Loucy (cell line): ENCODE results near the gene C22orf15.

Source experiments
- H2AFZ ChIP-seq: fragments of 200-600 bp; sonication (generic); 2 replicates; pipeline ENCODE4 v1.6.0; 2016; ENCODE audit warnings: antibody characterized with exemption, mild to moderate bottlenecking, low read length, moderate library complexity
- H3F3A ChIP-seq: fragments of 200-600 bp; 2 replicates; pipeline ENCODE4 v1.6.0; 2016; ENCODE audit warnings: antibody characterized with exemption, low read depth, mild to moderate bottlenecking
- H3K27me3 ChIP-seq: fragments of 200-600 bp; sonication (generic); 2 replicates; pipeline ENCODE4 v1.6.1; 2014; ENCODE audit warnings: low read length, mild to moderate bottlenecking; ENCODE audit not compliant: insufficient read depth, poor library complexity, severe bottlenecking
- H3K36me3 ChIP-seq: fragments of 200-600 bp; sonication (generic); 2 replicates; pipeline ENCODE4 v1.6.1; 2016; ENCODE audit warnings: low read length; ENCODE audit not compliant: insufficient read depth
- H3K4me1 ChIP-seq: fragments of 200-600 bp; sonication (generic); 2 replicates; pipeline ENCODE4 v1.5.1; 2014; ENCODE audit warnings: low read length, mild to moderate bottlenecking; ENCODE audit not compliant: insufficient read depth, poor library complexity, severe bottlenecking
- H3K4me2 ChIP-seq: fragments of 200-600 bp; sonication (generic); 2 replicates; pipeline ENCODE4 v1.6.0; 2014; ENCODE audit warnings: antibody characterized with exemption, low read length, low read depth, mild to moderate bottlenecking; ENCODE audit not compliant: poor library complexity, severe bottlenecking
- H3K4me3 ChIP-seq: fragments of 200-600 bp; sonication (generic); 2 replicates; pipeline ENCODE4 v1.5.1; 2014; ENCODE audit warnings: low read length, mild to moderate bottlenecking, mixed read lengths; ENCODE audit not compliant: poor library complexity, severe bottlenecking
- H3K79me2 ChIP-seq: fragments of 200-600 bp; sonication (generic); 2 replicates; pipeline ENCODE4 v1.6.1; 2014; ENCODE audit warnings: low read length; ENCODE audit not compliant: insufficient read depth
- H3K9ac ChIP-seq: fragments of 200-600 bp; sonication (generic); 2 replicates; pipeline ENCODE4 v1.6.0; 2014; ENCODE audit warnings: mild to moderate bottlenecking, low read depth, low read length, moderate library complexity; ENCODE audit not compliant: poor library complexity, severe bottlenecking
- H3K9me2 ChIP-seq: fragments of 200-600 bp; sonication (generic); replicated peaks from 2 replicates; pipeline ENCODE4 v1.6.1; 2016; ENCODE audit warnings: low read depth, low read length, mixed read lengths
- H3K9me3 ChIP-seq: fragments of 200-600 bp; sonication (generic); 2 replicates; pipeline ENCODE4 v1.6.1; 2014; ENCODE audit warnings: mild to moderate bottlenecking, antibody characterized with exemption, low read length, low read depth; ENCODE audit not compliant: insufficient read depth
- H4K20me1 ChIP-seq: fragments of 200-600 bp; sonication (generic); 2 replicates; pipeline ENCODE4 v1.6.0; 2014; ENCODE audit warnings: antibody characterized with exemption, low read length, mild to moderate bottlenecking; ENCODE audit not compliant: insufficient read depth, poor library complexity, severe bottlenecking
- CTCF ChIP-seq: fragments of 200-600 bp; sonication (generic); conservative IDR thresholded peaks from 2 replicates; pipeline ENCODE4 v1.5.1; 2014; ENCODE audit warnings: mild to moderate bottlenecking, antibody characterized with exemption, low read length
- EZH2phosphoT487 ChIP-seq: fragments of 200-600 bp; IDR thresholded peaks from 2 replicates; pipeline ENCODE4 v1.6.1; 2018; ENCODE audit warnings: antibody characterized with exemption, mild to moderate bottlenecking, moderate library complexity, borderline replicate concordance

The C22orf15 gene

GRCh38 chr22:23755711-23756110 lies 7.1 kb upstream of the C22orf15 start:
- H3K79me2 ChIP-seq = no peaks in the 10 kb centered on the region
- no peak overlapping the region for H3K4me2 ChIP-seq
- peaks cover 26% of the 10 kb centered on the region for H3K4me1 ChIP-seq
- no peaks in the 10 kb centered on the region for H3K9me2 ChIP-seq
- H3K4me3 ChIP-seq = no peak overlapping the region
- peaks cover 3% of the 10 kb centered on the region; the same call in 1 of the 2 replicates for H3F3A ChIP-seq
- TF ChIP-seq EZH2phosphoT487 = no peak
- no peak for TF ChIP-seq CTCF
- no peaks in the 10 kb centered on the region for H3K27me3 ChIP-seq
- H3K36me3 ChIP-seq = no peaks in the 10 kb centered on the region
- H4K20me1 ChIP-seq = no peaks in the 10 kb centered on the region
- no peak overlapping the region for H3K9ac ChIP-seq
- H2AFZ ChIP-seq = no peak overlapping the region
- H3K9me3 ChIP-seq = no peaks in the 10 kb centered on the region

- TF ChIP-seq CTCF = no peak
- no peak for TF ChIP-seq EZH2phosphoT487
- H3K9ac ChIP-seq = peak overlapping the region; percentile 48
- H3K4me1 ChIP-seq = peaks cover 21% of the 10 kb centered on the region
Observed at GRCh38 chr22:23756891-23757290, 5.9 kb upstream of the C22orf15 start.

GRCh38 chr22:23759566-23759965 lies 3.2 kb upstream of the C22orf15 start:
- Histone ChIP-seq H3K4me3 (no peak overlapping the region), H3K4me1 (peaks cover 30% of the 10 kb centered on the region), H3K79me2 (no peaks in the 10 kb centered on the region), H3K9ac (no peak overlapping the region), H3K36me3 (no peaks in the 10 kb centered on the region), H3K4me2 (no peak overlapping the region), H3K9me3 (no peaks in the 10 kb centered on the region), H2AFZ (no peak overlapping the region), H4K20me1 (no peaks in the 10 kb centered on the region), H3K9me2 (no peaks in the 10 kb centered on the region), H3K27me3 (no peaks in the 10 kb centered on the region), H3F3A (peaks cover 3% of the 10 kb centered on the region; the same call in 1 of the 2 replicates)
- no peak for TF ChIP-seq CTCF
- TF ChIP-seq EZH2phosphoT487 = no peak

More at GRCh38 chr22:23756891-23757290, 5.9 kb upstream of the C22orf15 start:
- Histone ChIP-seq H3K4me3 (peak overlapping the region; percentile 0), H2AFZ (peak overlapping the region; percentile 14), H3K4me2 (peak overlapping the region; percentile 51), H3K9me3 (no peaks in the 10 kb centered on the region), H3K9me2 (no peaks in the 10 kb centered on the region), H4K20me1 (no peaks in the 10 kb centered on the region), H3K79me2 (no peaks in the 10 kb centered on the region), H3F3A (peaks cover 3% of the 10 kb centered on the region; the same call in 1 of the 2 replicates), H3K27me3 (no peaks in the 10 kb centered on the region), H3K36me3 (no peaks in the 10 kb centered on the region)
